Stimulated activated CD8-positive, alpha-beta memory T cell treated with anti-CD3 and anti-CD28 coated beads, Interleukin-2, amount 100 ng/mL, for 1 hour (primary cell): ENCODE measurements around the gene HOXB3.
"Not testable (repeated sequence)": the region's sequence is repeated elsewhere in the genome, so short reads cannot be mapped to it uniquely, and the experiment has no call there.

Experiments
- DNase-seq, 2 donors: peaks; one replicate each; pipeline ENCODE4 v3.0.0-alpha.2; 2020; ENCODE audit warnings: low read depth in 2 of 2

The HOXB3 gene

GRCh38 chr17:48545539-48545938 is 44.5 kb downstream of the HOXB3 start:
- DNase-seq = no peak

- no peak for DNase-seq
These were observed 45.0 kb downstream of the HOXB3 start, which contains the start of gene HOXB2 for GRCh38 chr17:48545022-48545375. Gene HOXB2, minus strand, starts transcription at chr17:48545109. Its CDS starts 198 bp downstream, at chr17:48544911.

GRCh38 chr17:48544349-48545021 is 45.6 kb downstream of the HOXB3 start:
- DNase-seq = no peak

- DNase-seq = no peak
These were observed 46.1 kb downstream of the HOXB3 start for GRCh38 chr17:48543854-48544348.

- no peak for DNase-seq
These were observed 46.8 kb downstream of the HOXB3 start for GRCh38 chr17:48543107-48543853.

- DNase-seq = no peak
These were observed 47.3 kb downstream of the HOXB3 start for GRCh38 chr17:48542698-48543106.

- DNase-seq = no peak
These were observed 47.9 kb downstream of the HOXB3 start for GRCh38 chr17:48542114-48542656.

- DNase-seq = no peak
These were observed 48.4 kb downstream of the HOXB3 start for GRCh38 chr17:48541577-48542113.

- no peak for DNase-seq
These were observed 48.9 kb downstream of the HOXB3 start for GRCh38 chr17:48541036-48541576.

GRCh38 chr17:48540213-48540612 is 49.8 kb downstream of the HOXB3 start:
- DNase-seq = no peak

GRCh38 chr17:48539177-48539576 is 50.9 kb downstream of the HOXB3 start:
- DNase-seq = no peak

GRCh38 chr17:48537316-48537715 is 52.7 kb downstream of the HOXB3 start:
- no peak for DNase-seq

GRCh38 chr17:48535793-48536559 is 54.1 kb downstream of the HOXB3 start:
- DNase-seq = not testable (repeated sequence)

- DNase-seq = no peak
These were observed 57.8 kb downstream of the HOXB3 start for GRCh38 chr17:48532261-48532660.

GRCh38 chr17:48530887-48531272 is 59.2 kb downstream of the HOXB3 start, which contains the start of gene HOXB1:
Gene HOXB1, minus strand, starts transcription at chr17:48531011. Its CDS starts 107 bp downstream, at chr17:48530904.
- no peak for DNase-seq

GRCh38 chr17:48530208-48530886 is 59.7 kb downstream of the HOXB3 start:
- DNase-seq = no peak

GRCh38 chr17:48529683-48530009 is 60.4 kb downstream of the HOXB3 start:
- no peak for DNase-seq

- DNase-seq = no peak
These were observed 60.9 kb downstream of the HOXB3 start for GRCh38 chr17:48528936-48529682.

- DNase-seq = no peak
These were observed 61.7 kb downstream of the HOXB3 start for GRCh38 chr17:48528153-48528935.
